Sigmoid colon (tissue), 4 donors: ENCODE measurements around the gene USP40.

Experiments used
- CTCF ChIP-seq, 4 experiments: fragments of 450-650 bp in 3 of 4; fragments of 200-600 bp in 1 of 4; IDR thresholded peaks; one replicate each; pipeline ENCODE4 v1.5.1; 2016 to 2019; ENCODE audit warnings: antibody characterized with exemption in 4 of 4, mild to moderate bottlenecking in 3 of 4, moderate library complexity in 2 of 4
- EP300 ChIP-seq, 4 donors: sonication (generic); formaldehyde crosslinking; IDR thresholded peaks; one replicate each; pipeline ENCODE4 v1.6.1; 2017; ENCODE audit warnings: antibody characterized with exemption in 4 of 4

GRCh38 chr2:233497692-233498091, 68.9 kb downstream of the USP40 start:
- TF ChIP-seq EP300 (IDR thresholded peaks at IDR 0.05) (no peak), CTCF (IDR thresholded peaks at IDR 0.05) (no peak)
